HG02763 (cell line): ENCODE measurements around the gene SLC35A5.

Source experiments
- ATAC-seq: cut with Tn5 transposase; IDR thresholded peaks from one replicate; pipeline ENCODE4 v1.9.1; 2021; ENCODE audit warnings: mild to moderate bottlenecking, moderate library complexity; ENCODE audit not compliant: unreplicated experiment

The SLC35A5 gene

DNA sequence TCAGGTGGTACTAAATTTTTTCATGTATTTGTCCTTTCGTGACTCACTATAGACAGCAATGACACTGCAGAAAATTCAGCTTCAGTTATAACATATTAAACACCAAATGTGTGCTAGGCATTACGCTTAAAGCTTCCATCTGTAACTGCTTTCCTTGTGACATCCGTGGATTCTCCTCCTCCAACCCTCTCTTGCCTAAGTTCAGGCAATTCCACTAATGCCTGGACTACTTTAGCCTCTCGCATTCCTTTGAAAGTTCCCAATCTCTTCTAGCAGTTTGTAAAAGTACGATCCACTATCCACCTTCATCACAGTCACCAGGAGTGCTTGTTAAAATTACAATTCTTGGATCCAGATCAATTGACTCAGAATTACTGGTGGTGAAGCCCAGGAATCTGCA, 61.4 kb downstream of the SLC35A5 start:
- no peak for ATAC-seq

DNA sequence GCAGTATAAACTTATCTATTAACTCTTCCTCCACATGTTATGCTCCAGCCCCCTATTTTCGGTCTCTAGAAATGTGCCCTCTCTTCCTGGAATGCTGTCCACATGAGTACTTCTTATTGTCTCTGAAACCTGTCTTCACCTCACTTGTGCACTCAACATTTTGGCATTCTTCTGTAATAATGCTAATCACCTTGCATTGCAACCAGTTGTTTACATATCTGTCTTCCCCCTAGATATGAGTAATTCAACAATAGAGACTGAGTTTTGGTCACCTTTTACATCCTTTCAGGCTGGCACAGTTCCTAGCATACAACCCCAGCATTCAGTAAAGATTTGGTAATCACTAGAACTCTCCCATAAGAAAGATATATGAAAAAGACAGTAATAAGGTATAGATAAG, 61.9 kb downstream of the SLC35A5 start:
- ATAC-seq: no peak

DNA sequence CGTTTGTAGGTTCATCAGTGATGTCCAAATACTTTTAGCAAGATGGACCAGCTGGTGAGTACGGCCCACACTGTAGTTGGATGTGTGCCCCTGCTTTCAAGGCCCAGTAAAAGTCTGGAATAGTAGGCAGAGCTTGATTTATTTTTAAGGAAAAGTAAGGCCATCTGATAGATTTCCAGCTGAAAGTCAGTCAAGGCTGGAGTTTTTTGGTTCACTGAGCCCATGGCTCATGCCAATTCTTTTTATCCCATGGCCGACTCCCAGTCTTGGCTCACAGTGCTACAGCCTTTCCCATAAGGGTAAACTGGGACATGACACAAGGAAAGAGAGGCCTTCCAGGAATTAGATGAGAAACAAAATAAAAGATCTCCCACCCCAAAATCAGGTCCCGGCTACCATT, 65.6 kb downstream of the SLC35A5 start:
- no peak for ATAC-seq

DNA sequence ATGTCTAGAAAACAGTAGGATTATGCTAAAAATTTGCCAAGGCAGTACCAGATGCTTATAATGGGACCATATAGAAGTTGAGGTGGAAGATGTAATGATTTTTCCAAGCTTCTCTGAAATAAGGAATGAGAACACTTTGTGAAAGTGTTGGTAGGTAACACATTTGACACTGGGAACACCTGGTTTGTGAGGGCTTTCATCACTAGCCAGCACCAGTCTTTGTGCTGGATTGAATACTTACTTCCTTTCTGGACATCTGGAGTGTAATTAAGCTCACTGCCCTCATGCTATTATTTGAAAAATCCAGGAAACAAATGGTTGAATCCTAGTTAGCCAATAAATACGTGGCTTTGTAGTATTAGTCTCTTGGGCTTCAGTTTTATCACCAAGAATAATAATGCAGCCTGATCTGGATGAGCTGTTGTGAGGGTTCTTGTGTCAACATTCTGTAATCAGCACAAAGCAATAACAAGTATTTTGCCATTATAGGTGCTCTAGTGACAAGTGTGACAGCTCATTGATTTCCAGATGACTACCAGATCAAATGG, 66.1 kb downstream of the SLC35A5 start:
- no peak for ATAC-seq

DNA sequence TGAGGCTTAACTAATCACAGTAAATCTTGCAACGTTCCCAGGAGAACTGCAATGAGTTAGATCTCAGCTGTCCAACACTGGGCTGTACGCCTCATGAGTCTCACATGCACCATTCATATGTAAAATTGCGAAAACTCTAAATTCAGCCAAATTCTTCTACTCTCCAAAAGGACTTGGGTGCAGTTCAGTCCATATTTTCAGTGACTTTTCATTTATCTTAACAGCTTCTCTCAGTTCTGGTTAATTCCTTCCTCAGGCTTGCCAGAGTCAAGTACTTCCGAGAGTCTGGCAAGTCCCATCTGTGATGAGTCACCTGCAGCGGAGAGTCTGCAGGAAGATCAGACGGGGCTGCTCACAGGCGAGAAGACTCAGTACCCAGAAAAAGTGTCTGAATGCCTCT, 67.6 kb downstream of the SLC35A5 start:
- ATAC-seq: no peak

DNA sequence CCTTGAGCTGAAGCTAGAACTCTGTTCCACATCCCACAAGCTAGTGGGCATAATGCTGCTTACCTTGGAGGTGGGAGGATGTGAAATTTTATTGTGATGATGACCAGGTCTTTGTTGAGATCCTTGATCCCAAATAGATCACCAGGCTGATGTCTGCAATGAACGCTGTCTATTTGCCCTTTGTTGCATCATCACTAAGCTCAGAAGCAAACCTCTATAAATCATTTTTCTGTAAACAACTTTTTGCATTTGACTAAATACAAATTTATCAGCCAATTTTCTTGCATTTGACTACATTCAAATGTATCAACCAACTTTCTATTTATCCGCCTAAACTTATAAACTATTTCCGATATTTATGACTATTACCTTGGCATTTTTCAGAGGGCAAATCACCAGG, 69.4 kb downstream of the SLC35A5 start:
- no peak for ATAC-seq

DNA sequence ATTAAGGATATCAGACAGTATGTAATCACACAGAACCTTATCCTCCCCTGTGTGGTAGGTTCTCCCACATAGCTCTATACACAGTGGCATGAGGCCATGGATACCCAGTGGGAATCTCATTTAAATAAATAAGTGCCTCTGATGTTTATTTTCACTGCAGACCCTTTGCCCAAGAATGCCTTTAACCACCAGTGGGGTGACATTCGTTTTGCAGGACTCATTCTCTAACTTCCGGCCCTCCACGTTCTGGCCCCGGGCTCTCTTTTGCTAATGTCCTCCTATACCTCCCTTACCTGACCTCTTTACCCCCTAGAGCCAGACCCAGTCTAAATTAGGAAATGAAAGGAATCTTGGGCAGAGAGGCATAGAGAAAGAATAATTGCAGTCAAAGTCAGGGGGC, 70.8 kb downstream of the SLC35A5 start:
- ATAC-seq: no peak

DNA sequence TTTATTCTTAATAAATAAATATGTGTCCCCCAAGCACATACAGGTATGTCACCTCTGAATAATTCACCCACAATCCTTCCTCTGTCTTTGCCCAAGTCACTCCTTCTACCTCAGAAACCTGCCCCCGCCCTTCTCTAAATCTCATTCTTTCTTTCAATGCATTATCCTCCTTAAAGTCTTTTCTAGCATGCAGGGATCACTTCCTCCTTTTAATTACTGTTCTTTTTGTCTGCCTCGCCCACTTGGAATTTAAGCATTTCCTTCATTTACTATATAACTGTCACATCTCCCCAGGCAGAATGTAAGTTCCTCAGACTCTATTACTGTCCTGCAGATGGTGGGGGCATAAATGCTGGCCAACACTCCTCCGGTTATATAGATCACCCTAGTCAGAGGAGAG, 71.3 kb downstream of the SLC35A5 start:
- ATAC-seq: no peak

DNA sequence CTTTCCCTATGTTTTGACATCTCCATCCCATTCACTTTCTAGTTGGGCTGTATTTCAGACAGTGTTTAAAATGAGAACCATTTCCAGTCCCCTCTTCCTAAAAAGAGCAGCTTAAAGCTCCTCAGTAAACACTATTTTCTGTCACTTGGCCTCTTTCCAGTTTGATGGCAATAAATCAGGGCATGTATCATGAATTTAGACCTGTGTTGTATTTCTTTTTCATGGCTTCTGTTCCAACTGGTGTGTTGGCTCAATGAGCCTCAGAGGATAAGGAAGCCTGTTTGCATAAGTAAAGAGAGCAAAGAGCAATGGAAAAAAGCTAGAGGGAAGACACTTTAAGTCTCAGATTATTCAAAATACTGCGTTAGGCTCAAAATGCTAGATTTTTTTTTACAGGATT, 71.9 kb downstream of the SLC35A5 start:
- no peak for ATAC-seq

DNA sequence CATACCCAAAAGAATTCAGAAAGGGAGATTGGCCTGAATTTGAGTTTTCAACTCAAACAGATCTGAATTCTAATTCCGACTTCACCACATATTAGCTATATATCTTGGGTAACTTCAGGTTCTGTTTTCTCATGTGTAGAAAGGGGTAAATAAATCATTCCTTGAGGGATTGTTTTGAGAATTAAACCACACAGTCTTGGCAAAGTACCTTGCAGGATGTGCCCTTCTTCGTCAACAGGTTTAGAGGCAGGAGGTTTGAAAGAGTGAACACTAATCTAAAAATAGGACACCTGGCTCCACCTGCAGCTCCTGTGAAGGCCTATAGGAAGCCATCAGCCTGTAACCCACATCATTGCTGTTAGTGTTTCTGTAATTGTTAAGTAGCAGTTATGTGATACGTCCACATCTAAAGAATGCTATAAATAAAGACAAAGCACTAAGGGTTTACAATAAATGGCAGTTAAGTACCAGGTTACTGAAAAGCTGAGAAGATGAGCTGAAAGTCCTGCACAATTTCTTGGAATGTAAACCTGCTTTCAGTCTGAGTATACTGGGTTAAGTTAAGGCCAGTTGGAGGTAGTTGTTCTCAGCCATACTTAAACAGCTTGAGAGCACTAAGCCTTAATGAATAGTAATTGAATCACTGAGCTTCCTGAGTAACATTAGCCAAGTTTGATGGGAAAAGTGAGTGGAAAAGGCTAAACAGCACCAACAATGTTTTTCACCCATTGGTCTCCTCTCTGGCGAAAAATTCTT, 73.1 kb downstream of the SLC35A5 start:
- ATAC-seq: no peak
